WERI-Rb-1 (cell line): ENCODE data around the gene KIF20B.
"Not testable (repeated sequence)": the region's sequence is repeated elsewhere in the genome, so short reads cannot be mapped to it uniquely, and the experiment has no call there.

Source experiments
- DNase-seq: peaks from one replicate; pipeline ENCODE4 v3.0.0-alpha.2; 2020
- H3K27ac ChIP-seq: fragments of 250-450 bp; sonication (Bioruptor Pico); 2 replicates; pipeline ENCODE4 v1.5.1; 2020; ENCODE audit warnings: mild to moderate bottlenecking, moderate library complexity
- H3K27me3 ChIP-seq: fragments of 250-450 bp; sonication (Bioruptor Pico); 2 replicates; pipeline ENCODE4 v1.5.1; 2021; ENCODE audit warnings: mild to moderate bottlenecking, low read depth, moderate library complexity; ENCODE audit not compliant: insufficient read depth, severe bottlenecking
- H3K36me3 ChIP-seq: fragments of 250-450 bp; sonication (Bioruptor Pico); 2 replicates; pipeline ENCODE4 v1.5.1; 2020; ENCODE audit warnings: mild to moderate bottlenecking, moderate library complexity
- H3K4me3 ChIP-seq: 2 replicates; pipeline ENCODE4 v1.5.1; 2011; ENCODE audit warnings: low read depth, mild to moderate bottlenecking, control low read depth, low read length
- H3K9me3 ChIP-seq: fragments of 250-450 bp; sonication (Bioruptor Pico); 2 replicates; pipeline ENCODE4 v1.5.1; 2021; ENCODE audit warnings: mild to moderate bottlenecking, moderate library complexity; ENCODE audit not compliant: severe bottlenecking
- TF ChIP-seq, protein P1 (sequence below): IDR thresholded peaks from 2 replicates; pipeline ENCODE4 v1.5.1; 2011; ENCODE audit warnings: low read depth, mild to moderate bottlenecking, control low read depth, inconsistent platforms, low read length

The KIF20B gene

DNA sequence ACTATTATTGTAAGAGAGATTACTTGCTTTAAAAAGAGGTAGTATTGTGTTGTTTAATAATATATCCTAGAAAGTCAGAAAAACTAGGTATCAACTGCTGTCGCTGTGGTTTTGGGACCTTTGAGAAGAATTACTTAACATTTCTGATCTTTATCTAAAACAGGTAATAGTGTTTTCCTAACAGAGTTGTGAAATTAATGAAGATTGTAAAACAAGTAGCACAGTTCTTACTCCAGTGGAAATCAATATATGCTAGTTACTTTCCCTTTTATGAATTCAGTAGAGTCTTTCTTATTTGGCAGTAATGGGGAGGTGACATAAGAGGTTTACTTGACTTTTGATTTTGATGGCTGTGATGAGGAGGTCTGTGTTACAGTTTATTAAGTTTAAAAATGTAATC is 58.1 kb downstream of the KIF20B start:
- no peak for DNase-seq
- H3K27ac ChIP-seq: no peak overlapping the region
- no peaks in the 10 kb centered on the region for H3K9me3 ChIP-seq
- peaks cover 51% of the 10 kb centered on the region for H3K36me3 ChIP-seq
- no peak overlapping the region for H3K4me3 ChIP-seq
- TF ChIP-seq, protein P1, sequence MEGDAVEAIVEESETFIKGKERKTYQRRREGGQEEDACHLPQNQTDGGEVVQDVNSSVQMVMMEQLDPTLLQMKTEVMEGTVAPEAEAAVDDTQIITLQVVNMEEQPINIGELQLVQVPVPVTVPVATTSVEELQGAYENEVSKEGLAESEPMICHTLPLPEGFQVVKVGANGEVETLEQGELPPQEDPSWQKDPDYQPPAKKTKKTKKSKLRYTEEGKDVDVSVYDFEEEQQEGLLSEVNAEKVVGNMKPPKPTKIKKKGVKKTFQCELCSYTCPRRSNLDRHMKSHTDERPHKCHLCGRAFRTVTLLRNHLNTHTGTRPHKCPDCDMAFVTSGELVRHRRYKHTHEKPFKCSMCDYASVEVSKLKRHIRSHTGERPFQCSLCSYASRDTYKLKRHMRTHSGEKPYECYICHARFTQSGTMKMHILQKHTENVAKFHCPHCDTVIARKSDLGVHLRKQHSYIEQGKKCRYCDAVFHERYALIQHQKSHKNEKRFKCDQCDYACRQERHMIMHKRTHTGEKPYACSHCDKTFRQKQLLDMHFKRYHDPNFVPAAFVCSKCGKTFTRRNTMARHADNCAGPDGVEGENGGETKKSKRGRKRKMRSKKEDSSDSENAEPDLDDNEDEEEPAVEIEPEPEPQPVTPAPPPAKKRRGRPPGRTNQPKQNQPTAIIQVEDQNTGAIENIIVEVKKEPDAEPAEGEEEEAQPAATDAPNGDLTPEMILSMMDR: no peak
- no peaks in the 10 kb centered on the region for H3K27me3 ChIP-seq

DNA sequence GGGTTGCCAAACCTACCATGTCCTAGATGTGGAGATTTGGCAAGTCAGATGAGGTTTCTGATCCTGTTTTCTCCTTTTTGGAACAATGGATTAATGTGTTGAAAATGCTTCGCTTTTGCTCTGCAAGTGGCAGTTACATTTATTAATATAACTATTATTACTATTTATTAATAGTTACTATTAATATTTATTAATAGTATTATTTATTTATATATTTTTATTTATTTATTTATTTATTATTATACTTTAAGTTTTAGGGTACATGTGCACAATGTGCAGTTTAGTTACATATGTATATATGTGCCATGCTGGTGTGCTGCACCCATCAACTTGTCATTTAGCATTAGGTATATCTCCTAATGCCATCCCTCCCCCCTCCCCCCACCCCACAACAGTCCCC is 62.3 kb downstream of the KIF20B start:
- H3K9me3 ChIP-seq, H3K4me3 ChIP-seq, H3K27me3 ChIP-seq, H3K27ac ChIP-seq, DNase-seq: not testable (repeated sequence)
- peaks cover 58% of the 10 kb centered on the region for H3K36me3 ChIP-seq

DNA sequence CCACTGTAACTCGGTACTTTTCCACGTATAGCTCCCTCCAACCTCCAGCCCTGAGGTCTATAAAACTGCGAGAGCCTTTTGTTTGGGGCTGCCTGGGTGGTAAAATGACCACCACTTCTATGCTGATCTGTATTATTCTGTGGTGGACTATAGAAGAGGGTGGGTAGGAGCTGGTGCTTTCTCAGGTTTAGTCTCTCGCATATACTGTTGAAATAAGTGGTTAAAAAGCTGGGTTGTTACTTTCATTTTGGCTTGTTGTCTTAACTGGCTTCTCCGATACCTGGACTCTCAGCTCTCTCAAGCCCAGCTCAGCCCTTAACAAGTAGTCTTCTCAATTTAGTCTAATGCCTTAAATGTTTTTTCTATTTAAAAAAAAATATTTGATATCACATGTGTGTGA is 70.3 kb downstream of the KIF20B start:
- Histone ChIP-seq H3K4me3 (no peak overlapping the region), H3K9me3 (no peaks in the 10 kb centered on the region), H3K27me3 (no peaks in the 10 kb centered on the region), H3K27ac (no peak overlapping the region), H3K36me3 (peaks cover 50% of the 10 kb centered on the region)
- TF ChIP-seq, protein P1: no peak
- DNase-seq: no peak

DNA sequence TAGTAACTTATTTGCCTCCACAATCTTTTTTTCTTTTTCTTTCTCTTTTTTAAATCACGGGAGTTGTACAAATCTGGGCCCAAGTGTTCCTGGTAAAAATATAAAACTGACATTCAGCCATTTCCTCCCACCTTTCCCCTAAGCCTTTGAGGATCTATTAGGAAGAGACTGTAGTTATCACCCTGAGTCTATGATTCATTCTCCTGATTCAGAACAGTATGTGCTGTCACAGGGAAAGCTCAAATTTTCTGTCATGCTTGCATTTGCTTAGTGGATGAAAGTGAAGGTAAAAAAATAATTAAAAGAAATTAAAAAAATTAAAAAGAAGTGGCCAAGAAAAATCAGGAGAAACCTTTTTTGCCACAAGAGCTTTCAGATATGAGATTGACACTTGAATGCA is 71.7 kb downstream of the KIF20B start:
- Histone ChIP-seq H3K9me3 (no peaks in the 10 kb centered on the region), H3K27me3 (no peaks in the 10 kb centered on the region), H3K36me3 (peaks cover 50% of the 10 kb centered on the region), H3K27ac (no peak overlapping the region), H3K4me3 (no peak overlapping the region)
- TF ChIP-seq, protein P1: no peak
- no peak for DNase-seq

DNA sequence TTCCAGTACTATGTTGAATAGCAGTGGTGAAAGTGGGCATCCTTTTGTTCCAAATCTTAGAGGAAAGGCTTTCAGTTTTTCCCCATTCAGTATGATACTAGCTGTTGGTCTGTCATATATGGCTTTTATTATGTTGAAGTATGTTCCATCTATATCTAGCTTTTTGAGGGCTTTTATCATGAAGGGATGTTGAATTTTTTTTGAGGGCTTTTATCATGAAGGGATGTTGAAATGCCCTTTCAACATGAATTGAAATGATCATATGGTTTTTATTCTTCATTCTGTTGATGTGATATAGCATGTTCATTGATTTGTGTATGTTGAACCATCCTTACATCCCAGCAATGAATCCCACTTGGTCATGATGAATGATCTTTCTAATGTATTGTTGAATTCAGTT is 75.3 kb downstream of the KIF20B start:
- no peak for DNase-seq
- H3K27me3 ChIP-seq: no peaks in the 10 kb centered on the region
- no peak overlapping the region for H3K4me3 ChIP-seq
- H3K36me3 ChIP-seq: peaks cover 31% of the 10 kb centered on the region
- H3K27ac ChIP-seq: no peak overlapping the region
- no peaks in the 10 kb centered on the region for H3K9me3 ChIP-seq
- TF ChIP-seq, protein P1: no peak

DNA sequence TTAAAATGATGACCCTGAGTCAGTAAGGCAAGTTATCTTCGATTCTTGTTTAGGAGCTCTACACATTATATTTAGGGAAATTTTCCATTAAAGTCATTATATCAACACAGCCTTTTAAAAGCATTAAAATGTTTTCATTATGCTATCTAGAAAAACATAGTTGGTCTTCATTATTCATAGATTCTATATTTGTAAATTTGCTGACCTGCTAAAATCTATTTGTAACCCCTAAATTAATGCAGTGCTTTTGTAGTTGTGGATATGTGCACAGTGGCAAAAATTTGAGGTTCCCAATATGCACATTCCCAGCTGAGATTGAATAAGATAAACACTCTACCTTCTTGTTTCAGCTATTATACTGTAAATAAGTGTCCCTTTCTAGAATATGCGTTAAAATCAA is 81.1 kb downstream of the KIF20B start:
- TF ChIP-seq, protein P1: no peak
- no peak for DNase-seq
- H3K27ac ChIP-seq: no peak overlapping the region
- no peaks in the 10 kb centered on the region for H3K27me3 ChIP-seq
- peaks cover 10% of the 10 kb centered on the region for H3K36me3 ChIP-seq
- H3K9me3 ChIP-seq: no peaks in the 10 kb centered on the region
- no peak overlapping the region for H3K4me3 ChIP-seq

DNA sequence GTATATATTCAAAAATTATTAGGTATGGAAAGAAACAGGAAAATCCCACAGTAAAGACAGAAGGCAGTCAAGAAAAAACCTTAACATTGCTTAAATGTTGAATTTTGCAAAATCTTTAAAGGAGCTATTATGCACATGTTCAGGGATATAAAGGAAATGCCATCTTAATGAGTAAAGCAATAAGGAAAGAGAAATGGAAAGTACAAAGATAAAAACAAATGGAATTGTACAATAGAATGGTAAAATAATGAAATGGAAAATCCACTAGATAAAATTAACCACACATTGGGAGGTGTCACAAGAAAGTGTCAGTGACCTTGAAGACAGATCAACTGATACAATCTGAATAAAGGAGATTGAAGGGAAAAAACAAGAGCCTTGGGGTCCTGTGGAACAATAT is 82.0 kb downstream of the KIF20B start:
- Histone ChIP-seq H3K36me3 (peaks cover 10% of the 10 kb centered on the region), H3K27me3 (no peaks in the 10 kb centered on the region), H3K9me3 (no peaks in the 10 kb centered on the region), H3K27ac (no peak overlapping the region), H3K4me3 (no peak overlapping the region)
- DNase-seq: no peak
- TF ChIP-seq, protein P1: no peak
